GM23338 (cell line): ENCODE results near the gene RPS6KA5.

Experiments used
- CTCF ChIP-seq, 2 experiments: fragments of 200-600 bp in 1 of 2; sonication (generic) in 1 of 2; conservative IDR thresholded peaks; 2 replicates each; pipeline versions ENCODE4 v1.5.1 to v1.6.1; 2016 to 2017; ENCODE audit warnings: antibody characterized with exemption in 2 of 2, low read depth in 2 of 2, mild to moderate bottlenecking in 2 of 2, moderate library complexity in 1 of 2
- EZH2 ChIP-seq: fragments of 200-600 bp; sonication (generic); IDR thresholded peaks from one replicate; pipeline ENCODE4 v1.8.0; 2017; ENCODE audit warnings: antibody characterized with exemption, mild to moderate bottlenecking, low read depth; ENCODE audit not compliant: unreplicated experiment
- JUNB ChIP-seq: IDR thresholded peaks from one replicate; pipeline ENCODE4 v1.6.1; 2016; ENCODE audit warnings: antibody characterized with exemption; ENCODE audit not compliant: unreplicated experiment
- POLR2AphosphoS5 ChIP-seq: IDR thresholded peaks from 2 replicates; pipeline ENCODE4 v1.6.1; 2016; ENCODE audit warnings: antibody characterized with exemption, low read depth

DNA sequence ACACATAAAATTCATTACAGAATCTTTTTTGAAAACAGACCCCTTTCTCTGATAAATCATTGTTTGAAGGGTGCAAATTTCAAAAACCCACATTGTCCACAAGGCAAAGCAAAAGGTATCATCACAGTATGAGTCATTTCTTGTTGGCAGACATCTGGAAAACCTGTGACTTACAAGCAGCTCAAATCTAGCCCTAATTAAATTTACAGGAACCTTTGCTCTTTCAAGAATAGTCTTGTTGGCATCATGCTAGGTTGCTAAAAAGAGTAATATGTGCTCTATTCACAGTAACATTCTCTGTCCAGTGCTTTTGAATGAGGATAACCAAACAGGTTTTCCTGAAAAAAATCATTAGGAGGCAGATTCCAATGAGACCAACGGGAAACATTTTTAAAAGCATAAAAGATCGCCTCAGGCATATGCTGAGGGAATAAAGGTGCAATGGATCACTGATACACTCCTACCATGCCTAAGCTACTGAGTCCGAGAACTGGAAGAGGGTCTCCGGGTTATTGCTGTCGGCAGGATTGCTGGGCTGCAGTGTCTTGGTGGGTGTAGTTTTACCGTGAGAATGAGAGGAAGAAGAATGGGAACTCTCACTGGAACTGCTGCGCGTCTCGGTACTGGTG lies 188.7 kb downstream of the RPS6KA5 start:
- no peak for TF ChIP-seq CTCF (conservative IDR thresholded peaks at IDR 0.05; ENCODE audit: low read depth in 2 of 2)
- no peak for TF ChIP-seq EZH2
- no peak for TF ChIP-seq JUNB
- TF ChIP-seq POLR2AphosphoS5, result no peak
